ENCODE results near the gene OPCML.

The OPCML gene

GRCh38 chr11:133166662-133167061, 365.6 kb downstream of the OPCML start:
- DNase-seq: no peak

- no peak for DNase-seq
These were observed 367.3 kb downstream of the OPCML start for GRCh38 chr11:133164986-133165385.

GRCh38 chr11:133163463-133164419, 368.6 kb downstream of the OPCML start:
- DNase-seq: peak; percentile 46

GRCh38 chr11:133162227-133162626, 370.1 kb downstream of the OPCML start:
- no peak for DNase-seq

GRCh38 chr11:133160754-133161153, 371.5 kb downstream of the OPCML start:
- no peak for DNase-seq

- no peak for DNase-seq
These were observed 375.1 kb downstream of the OPCML start for GRCh38 chr11:133156986-133157745.

- no peak for DNase-seq
These were observed 377.5 kb downstream of the OPCML start for GRCh38 chr11:133154781-133155180.

GRCh38 chr11:133154076-133154475, 378.2 kb downstream of the OPCML start:
- no peak for DNase-seq

- DNase-seq: no peak
These were observed 379.3 kb downstream of the OPCML start for GRCh38 chr11:133153031-133153430.

GRCh38 chr11:133149698-133150097, 382.6 kb downstream of the OPCML start:
- no peak for DNase-seq

GRCh38 chr11:133147625-133148024, 384.7 kb downstream of the OPCML start:
- DNase-seq: no peak

GRCh38 chr11:133146697-133147306, 385.5 kb downstream of the OPCML start:
- DNase-seq: no peak

- DNase-seq: no peak
These were observed 394.4 kb downstream of the OPCML start for GRCh38 chr11:133137939-133138338.

- DNase-seq: no peak
These were observed 395.0 kb downstream of the OPCML start for GRCh38 chr11:133137270-133137669.

- no peak for DNase-seq
These were observed 395.9 kb downstream of the OPCML start for GRCh38 chr11:133136376-133136775.

- peak; percentile 55 for DNase-seq
These were observed 397.8 kb downstream of the OPCML start for GRCh38 chr11:133134314-133135173.

- DNase-seq: no peak
These were observed 398.7 kb downstream of the OPCML start for GRCh38 chr11:133133606-133134005.

GRCh38 chr11:133133050-133133449, 399.3 kb downstream of the OPCML start:
- no peak for DNase-seq

GRCh38 chr11:133127741-133128140, 404.6 kb downstream of the OPCML start:
- DNase-seq: no peak

- no peak for DNase-seq
These were observed 408.5 kb downstream of the OPCML start for GRCh38 chr11:133123796-133124195.

GRCh38 chr11:133123366-133123765, 408.9 kb downstream of the OPCML start:
- no peak for DNase-seq

GRCh38 chr11:133122256-133122655, 410.0 kb downstream of the OPCML start:
- no peak for DNase-seq
